ENCODE results near the gene BAD. TPM values are rescaled to one million over a fixed set of nuclear protein-coding genes. Genes with fewer than 3 reads are reported as not detected.

BAD gene
- polyA plus RNA-seq, 1 experiment = 36.1 TPM

DNA sequence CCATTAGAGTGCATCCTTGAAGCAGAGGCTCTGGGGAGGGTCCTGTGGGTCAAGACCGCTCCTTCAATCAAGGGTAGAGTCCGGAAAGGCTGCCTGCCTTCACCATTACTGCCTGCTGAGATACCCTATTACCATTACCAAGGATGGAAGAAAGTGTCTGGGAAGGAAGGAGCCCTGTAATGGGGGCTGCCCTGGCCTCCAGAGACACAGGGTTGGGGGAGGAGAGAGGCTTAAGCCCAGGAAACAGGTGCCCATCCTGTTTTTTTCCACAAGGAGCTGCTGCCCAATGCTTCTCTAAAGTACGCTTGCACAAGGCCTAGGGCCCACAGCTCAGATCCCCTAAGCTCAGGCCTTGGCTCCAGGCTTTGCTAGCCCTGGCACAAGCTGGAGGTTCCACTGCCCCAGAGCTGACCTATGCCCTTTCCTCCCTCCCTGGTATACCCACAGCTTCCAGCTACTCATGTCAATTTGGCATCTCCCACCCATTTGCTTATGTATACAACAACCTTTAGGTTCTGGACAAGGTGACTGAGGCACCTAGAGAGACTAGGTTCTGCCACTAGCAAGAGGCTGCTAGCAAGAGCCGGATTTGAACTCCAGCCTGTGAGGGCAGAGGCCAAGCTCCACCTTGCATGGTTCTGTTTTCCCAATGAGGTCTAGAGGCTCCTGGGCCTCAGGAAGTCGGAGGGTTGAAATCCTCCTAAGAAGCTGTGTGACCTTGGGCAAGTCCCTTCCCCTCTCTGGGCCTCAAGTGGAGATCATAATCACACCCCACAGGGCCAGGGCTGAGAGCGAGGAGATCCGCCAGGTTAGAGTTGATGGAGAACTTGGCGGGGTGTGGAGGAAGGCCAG is 34.7 kb downstream of the BAD start:
- TF ChIP-seq, protein P1, sequence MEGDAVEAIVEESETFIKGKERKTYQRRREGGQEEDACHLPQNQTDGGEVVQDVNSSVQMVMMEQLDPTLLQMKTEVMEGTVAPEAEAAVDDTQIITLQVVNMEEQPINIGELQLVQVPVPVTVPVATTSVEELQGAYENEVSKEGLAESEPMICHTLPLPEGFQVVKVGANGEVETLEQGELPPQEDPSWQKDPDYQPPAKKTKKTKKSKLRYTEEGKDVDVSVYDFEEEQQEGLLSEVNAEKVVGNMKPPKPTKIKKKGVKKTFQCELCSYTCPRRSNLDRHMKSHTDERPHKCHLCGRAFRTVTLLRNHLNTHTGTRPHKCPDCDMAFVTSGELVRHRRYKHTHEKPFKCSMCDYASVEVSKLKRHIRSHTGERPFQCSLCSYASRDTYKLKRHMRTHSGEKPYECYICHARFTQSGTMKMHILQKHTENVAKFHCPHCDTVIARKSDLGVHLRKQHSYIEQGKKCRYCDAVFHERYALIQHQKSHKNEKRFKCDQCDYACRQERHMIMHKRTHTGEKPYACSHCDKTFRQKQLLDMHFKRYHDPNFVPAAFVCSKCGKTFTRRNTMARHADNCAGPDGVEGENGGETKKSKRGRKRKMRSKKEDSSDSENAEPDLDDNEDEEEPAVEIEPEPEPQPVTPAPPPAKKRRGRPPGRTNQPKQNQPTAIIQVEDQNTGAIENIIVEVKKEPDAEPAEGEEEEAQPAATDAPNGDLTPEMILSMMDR (IDR thresholded peaks at IDR 0.05; ENCODE audit: low read depth, low read length) = no peak
- ChIA-PET POLR2A (interaction anchor here (0.6 to 1.7 kb wide), 3 partner anchors 59 to 673 kb away, joined by 3 to 4 read pairs (median 4); partner anchors contain the start of genes PRDX5 and TRMT112), CTCF (interaction anchor here (1.6 to 3.9 kb wide), 7 partner anchors 15 to 105 kb away, joined by 5 to 50 read pairs (median 12); partner anchors contain the start of gene CATSPERZ)
- no peaks in the 10 kb centered on the region for H3K9me3 ChIP-seq (ENCODE audit: control insufficient read depth, insufficient read depth, low read length)
- DNase-seq (ENCODE audit: low read depth, low spot score) = no peak
- no peak overlapping the region for H3K4me3 ChIP-seq (ENCODE audit: low read depth, low read length)
- H3K27me3 ChIP-seq (ENCODE audit: control insufficient read depth, insufficient read depth, low read length) = no peaks in the 10 kb centered on the region
- no peak overlapping the region for H3K27ac ChIP-seq (ENCODE audit: low read depth, low read length)

DNA sequence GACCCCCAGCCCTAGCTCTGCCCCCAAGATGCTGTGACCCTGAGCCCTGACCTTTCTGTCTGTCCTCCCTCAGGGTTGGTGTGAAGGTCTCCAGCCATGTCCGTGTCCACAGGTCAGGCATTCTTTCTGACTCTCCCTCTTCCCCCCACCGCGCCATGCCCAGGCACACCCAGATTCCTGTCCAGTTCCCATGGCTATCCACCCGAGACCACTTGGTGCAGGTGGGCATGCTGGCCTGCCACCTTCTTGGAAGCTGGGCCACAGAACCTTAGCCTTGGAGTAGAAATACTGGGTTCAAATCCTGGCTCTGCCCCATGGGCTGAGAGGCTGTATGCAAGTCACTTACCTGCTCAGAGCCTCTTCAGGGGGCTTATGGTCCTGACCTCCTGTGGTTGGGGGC is 35.4 kb downstream of the BAD start:
- CTCF ChIA-PET = interaction anchor here (2.2 to 3.9 kb wide), 4 partner anchors 15 to 83 kb away, joined by 7 to 50 read pairs (median 17); partner anchors contain the start of gene CATSPERZ
- TF ChIP-seq, protein P1 (IDR thresholded peaks at IDR 0.05; ENCODE audit: low read depth, low read length) = no peak
- Histone ChIP-seq H3K27ac (ENCODE audit: low read depth, low read length) (no peak overlapping the region), H3K4me3 (ENCODE audit: low read depth, low read length) (no peak overlapping the region), H3K27me3 (ENCODE audit: control insufficient read depth, insufficient read depth, low read length) (no peaks in the 10 kb centered on the region), H3K9me3 (ENCODE audit: control insufficient read depth, insufficient read depth, low read length) (no peaks in the 10 kb centered on the region)
- POLR2A ChIA-PET = no interaction called here
- DNase-seq (ENCODE audit: low read depth, low spot score) = no peak

DNA sequence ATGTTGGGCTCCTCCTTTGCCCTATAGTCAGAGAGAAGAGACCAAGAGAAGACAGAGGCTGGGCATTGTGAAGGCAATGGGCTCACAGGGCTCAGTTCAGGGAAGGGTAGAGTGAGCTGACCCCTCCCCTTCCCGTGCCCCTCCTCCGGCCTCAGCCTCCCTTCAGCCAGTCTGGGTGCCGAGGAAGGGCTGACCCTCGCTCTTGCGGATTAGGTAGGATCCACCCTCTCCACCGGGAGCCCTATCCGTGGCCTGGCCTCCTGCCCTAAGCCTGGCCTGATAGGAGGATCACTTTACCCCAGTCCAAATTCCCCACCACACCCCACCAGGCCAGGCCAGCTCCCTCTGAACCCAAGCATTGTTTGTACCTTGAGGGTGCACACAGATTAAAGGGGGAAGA is 35.9 kb downstream of the BAD start:
- no peak for DNase-seq (ENCODE audit: low read depth, low spot score)
- ChIA-PET POLR2A (no interaction called here), CTCF (no interaction called here)
- H3K4me3 ChIP-seq (ENCODE audit: low read depth, low read length) = no peak overlapping the region
- H3K27ac ChIP-seq (ENCODE audit: low read depth, low read length) = no peak overlapping the region
- TF ChIP-seq, protein P1 (IDR thresholded peaks at IDR 0.05; ENCODE audit: low read depth, low read length) = no peak
- H3K9me3 ChIP-seq (ENCODE audit: control insufficient read depth, insufficient read depth, low read length) = no peaks in the 10 kb centered on the region
- no peaks in the 10 kb centered on the region for H3K27me3 ChIP-seq (ENCODE audit: control insufficient read depth, insufficient read depth, low read length)

DNA sequence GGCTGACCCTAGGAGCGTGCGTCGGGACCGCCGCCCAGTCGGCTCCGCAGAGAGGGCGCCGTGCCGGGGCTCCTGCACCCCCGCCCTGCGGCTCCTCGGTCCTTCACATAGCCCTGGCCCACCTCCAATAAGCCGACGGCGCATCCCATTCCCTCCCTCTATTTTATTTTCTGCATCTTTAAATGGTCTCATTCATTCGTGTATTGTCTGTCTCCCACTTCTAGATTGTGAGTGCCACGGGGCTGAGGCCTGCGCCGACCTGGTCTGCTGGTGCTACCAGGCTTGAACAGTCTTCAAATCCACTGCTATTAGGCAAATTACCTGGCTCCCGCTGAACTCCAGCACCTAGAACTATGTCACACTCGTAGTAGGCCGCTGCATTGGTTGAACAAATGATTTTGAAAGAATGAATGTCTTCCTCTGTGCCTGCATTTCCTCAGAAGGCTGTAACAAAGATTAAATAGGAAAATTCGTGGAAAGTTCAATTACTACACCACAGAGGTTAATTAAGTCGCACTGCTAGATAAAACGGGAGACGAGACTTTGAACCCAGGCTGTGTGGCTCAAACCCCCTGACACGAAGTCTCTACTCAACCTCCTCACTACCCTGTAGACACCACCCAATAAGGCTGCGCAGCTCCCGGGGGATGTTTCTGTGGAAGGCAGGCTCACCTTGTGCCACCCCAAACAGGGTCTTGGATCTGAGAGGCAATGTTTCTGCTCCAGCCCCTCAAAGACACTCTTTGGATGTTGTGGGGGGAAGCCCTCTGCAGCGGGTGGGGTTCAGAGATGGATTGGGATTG is 36.5 kb downstream of the BAD start:
- Histone ChIP-seq H3K27ac (ENCODE audit: low read depth, low read length) (peak overlapping the region; percentile 11), H3K4me3 (ENCODE audit: low read depth, low read length) (peak overlapping the region; percentile 98), H3K9me3 (ENCODE audit: control insufficient read depth, insufficient read depth, low read length) (no peaks in the 10 kb centered on the region), H3K27me3 (ENCODE audit: control insufficient read depth, insufficient read depth, low read length) (no peaks in the 10 kb centered on the region)
- ChIA-PET POLR2A (interaction anchor here (1.6 kb wide), 1 partner anchor 20 kb away, joined by 4 read pairs; no protein-coding TSS in a partner anchor), CTCF (interaction anchor here (0.6 kb wide), 1 partner anchor 37 kb away, joined by 3 read pairs; no protein-coding TSS in a partner anchor)
- DNase-seq (ENCODE audit: low read depth, low spot score) = no peak
- TF ChIP-seq, protein P1 (IDR thresholded peaks at IDR 0.05; ENCODE audit: low read depth, low read length) = no peak

All from AG04450 (cell line).